Measurements from ENCODE around the gene RSBN1L. TPM values are rescaled to one million over a fixed set of nuclear protein-coding genes. Genes with fewer than 3 reads are reported as not detected.
A peak's percentile ranks its signal among the peaks of the same experiment; 100 is the strongest.

Gene RSBN1L
- total RNA-seq, 2 experiments from 2014 or later: 30.2 to 32.6 TPM

- ChIA-PET CTCF (no interaction called here), POLR2A (no interaction called here)
- Mint-ChIP-seq H3K4me3 (no peak overlapping the region), H3K9me3 (no peaks in the 10 kb centered on the region), H3K27ac (no peak overlapping the region), H3K4me1 (peaks cover 16% of the 10 kb centered on the region), H3K36me3 (ENCODE audit: low read depth) (peaks cover 19% of the 10 kb centered on the region), H3K27me3 (no peaks in the 10 kb centered on the region)
- DNase-seq: no peak
These were observed 95.1 kb downstream of the RSBN1L start for GRCh38 chr7:77791336-77791735.

DNA sequence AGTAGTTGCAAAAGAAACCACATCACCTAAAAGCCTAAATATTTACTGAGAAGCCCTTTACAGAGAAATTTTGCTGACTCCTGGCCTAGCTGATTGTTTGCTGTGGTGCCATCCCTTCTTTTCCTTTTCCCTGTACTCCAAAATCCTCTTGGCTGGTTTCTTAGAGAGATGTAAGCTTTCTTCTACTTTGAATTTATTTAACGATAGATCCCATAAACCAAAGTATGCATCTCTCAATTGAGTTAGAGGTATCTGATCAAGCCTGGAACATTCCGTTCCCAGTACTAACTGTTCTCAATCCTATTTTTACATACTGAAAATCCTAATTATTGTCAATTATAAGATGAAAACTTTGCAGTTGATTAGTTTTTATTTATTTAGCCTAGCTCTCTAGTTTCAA, 95.7 kb downstream of the RSBN1L start:
- ChIA-PET POLR2A (no interaction called here), CTCF (no interaction called here)
- H3K9me3 Mint-ChIP-seq: no peaks in the 10 kb centered on the region
- H3K27ac Mint-ChIP-seq: no peak overlapping the region
- no peak for DNase-seq
- H3K36me3 Mint-ChIP-seq (ENCODE audit: low read depth): peaks cover 20% of the 10 kb centered on the region
- peaks cover 22% of the 10 kb centered on the region for H3K4me1 Mint-ChIP-seq
- no peaks in the 10 kb centered on the region for H3K27me3 Mint-ChIP-seq
- H3K4me3 Mint-ChIP-seq: no peak overlapping the region

DNA sequence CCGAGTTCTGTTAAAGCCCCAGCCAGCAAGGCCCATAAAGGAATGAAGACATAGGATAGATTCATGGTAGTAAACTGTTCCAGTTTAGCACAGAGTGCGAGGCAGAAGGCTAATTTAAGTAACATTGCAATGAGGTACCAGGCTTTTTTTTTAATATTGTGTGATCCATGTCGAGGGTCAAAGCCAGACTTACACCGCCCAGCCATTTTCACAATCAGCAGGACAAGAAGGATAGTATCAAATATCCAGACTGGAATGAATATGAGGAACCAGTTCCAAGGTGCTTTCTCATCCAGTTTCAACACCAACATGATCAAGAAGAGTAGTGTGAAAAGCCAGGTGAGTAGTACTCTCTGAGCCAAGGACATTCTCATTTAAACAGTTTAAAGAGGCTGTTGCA, 97.7 kb downstream of the RSBN1L start:
- Mint-ChIP-seq H3K27me3 (no peaks in the 10 kb centered on the region), H3K27ac (no peak overlapping the region), H3K36me3 (ENCODE audit: low read depth) (peaks cover 22% of the 10 kb centered on the region), H3K9me3 (no peaks in the 10 kb centered on the region), H3K4me3 (no peak overlapping the region), H3K4me1 (peaks cover 31% of the 10 kb centered on the region)
- DNase-seq: no peak
- POLR2A ChIA-PET: no interaction called here
- CTCF ChIA-PET: no interaction called here

GRCh38 chr7:77796109-77796508, 99.8 kb downstream of the RSBN1L start:
- Mint-ChIP-seq H3K36me3 (ENCODE audit: low read depth) (peaks cover 25% of the 10 kb centered on the region), H3K4me3 (peak overlapping the region; percentile 84), H3K9me3 (no peaks in the 10 kb centered on the region), H3K27me3 (no peaks in the 10 kb centered on the region), H3K4me1 (peaks cover 45% of the 10 kb centered on the region), H3K27ac (no peak overlapping the region)
- no peak for DNase-seq
- POLR2A ChIA-PET: no interaction called here
- CTCF ChIA-PET: interaction anchor here (0.9 kb wide), 1 partner anchor 102 kb away, joined by 4 read pairs; no protein-coding TSS in a partner anchor

- H3K36me3 Mint-ChIP-seq (ENCODE audit: low read depth): peaks cover 29% of the 10 kb centered on the region
- ChIA-PET CTCF (no interaction called here), POLR2A (no interaction called here)
- peak overlapping the region; percentile 91 for H3K27ac Mint-ChIP-seq
- DNase-seq: no peak
- H3K4me3 Mint-ChIP-seq: peak overlapping the region; percentile 84
- no peaks in the 10 kb centered on the region for H3K9me3 Mint-ChIP-seq
- H3K27me3 Mint-ChIP-seq: no peaks in the 10 kb centered on the region
- peaks cover 53% of the 10 kb centered on the region for H3K4me1 Mint-ChIP-seq
These were observed 100.7 kb downstream of the RSBN1L start for GRCh38 chr7:77796960-77797359.

DNA sequence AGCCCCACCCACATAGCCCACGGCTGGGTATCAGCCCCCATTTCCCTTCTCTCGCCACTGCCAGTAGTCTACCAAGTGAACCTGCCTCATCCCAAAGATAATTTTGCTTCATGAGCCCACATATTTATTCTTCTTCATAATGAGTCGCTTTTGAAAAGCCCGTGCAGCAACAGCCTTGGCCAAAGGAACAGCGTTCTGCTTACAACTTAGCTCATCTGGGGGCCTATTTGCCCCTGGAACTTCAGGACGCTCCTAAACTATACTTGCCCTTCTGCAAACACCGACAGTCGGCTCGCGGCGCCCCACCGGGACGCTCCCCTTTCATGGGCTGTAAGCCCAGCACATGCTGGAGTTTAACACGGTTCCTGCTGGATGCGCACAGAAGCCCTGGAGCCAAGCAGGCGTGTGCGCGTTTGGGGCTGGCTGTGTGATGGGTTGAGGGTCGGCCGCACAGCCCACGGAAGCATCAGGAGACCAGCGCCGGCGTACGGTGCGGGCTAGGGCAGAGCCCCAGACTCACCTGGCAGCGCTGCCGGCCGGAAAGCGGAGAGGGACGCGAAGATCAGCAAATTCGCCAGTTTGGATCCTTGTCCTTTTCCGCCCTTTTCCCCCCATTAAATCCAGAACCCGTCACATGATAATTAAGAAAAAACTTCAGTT, 101.6 kb downstream of the RSBN1L start:
- H3K4me3 Mint-ChIP-seq: peak overlapping the region; percentile 84
- H3K27me3 Mint-ChIP-seq: no peaks in the 10 kb centered on the region
- POLR2A ChIA-PET: no interaction called here
- no peaks in the 10 kb centered on the region for H3K9me3 Mint-ChIP-seq
- H3K36me3 Mint-ChIP-seq (ENCODE audit: low read depth): peaks cover 32% of the 10 kb centered on the region
- no peak for DNase-seq
- H3K27ac Mint-ChIP-seq: peak overlapping the region; percentile 91
- CTCF ChIA-PET: interaction anchor here (0.8 to 1.5 kb wide), 5 partner anchors 10 to 102 kb away, joined by 3 to 6 read pairs (median 3); partner anchors contain the start of gene RSBN1L
- peaks cover 62% of the 10 kb centered on the region for H3K4me1 Mint-ChIP-seq

- no peaks in the 10 kb centered on the region for H3K9me3 Mint-ChIP-seq
- peaks cover 68% of the 10 kb centered on the region for H3K4me1 Mint-ChIP-seq
- H3K4me3 Mint-ChIP-seq: peak within 1 kb of the TSS; percentile 84
- no peaks in the 10 kb centered on the region for H3K27me3 Mint-ChIP-seq
- DNase-seq: peak; percentile 97
- ChIA-PET POLR2A (interaction anchor here (0.6 kb wide), 2 partner anchors 10 to 18 kb away, joined by 3 read pairs; no protein-coding TSS in a partner anchor), CTCF (interaction anchor here (0.5 to 1.5 kb wide), 7 partner anchors 10 to 102 kb away, joined by 3 to 6 read pairs (median 3); partner anchors contain the start of gene RSBN1L)
- peak within 1 kb of the TSS; percentile 91 for H3K27ac Mint-ChIP-seq
- peaks cover 36% of the 10 kb centered on the region for H3K36me3 Mint-ChIP-seq (ENCODE audit: low read depth)
These were observed 102.3 kb downstream of the RSBN1L start, which contains the start of the genes PHTF2 and TMEM60 for GRCh38 chr7:77798394-77799077. Gene PHTF2 (plus strand): TSS chr7:77798773. Gene TMEM60 (minus strand): TSS chr7:77798434. CDS start chr7:77794373, 4,061 bp downstream.

DNA sequence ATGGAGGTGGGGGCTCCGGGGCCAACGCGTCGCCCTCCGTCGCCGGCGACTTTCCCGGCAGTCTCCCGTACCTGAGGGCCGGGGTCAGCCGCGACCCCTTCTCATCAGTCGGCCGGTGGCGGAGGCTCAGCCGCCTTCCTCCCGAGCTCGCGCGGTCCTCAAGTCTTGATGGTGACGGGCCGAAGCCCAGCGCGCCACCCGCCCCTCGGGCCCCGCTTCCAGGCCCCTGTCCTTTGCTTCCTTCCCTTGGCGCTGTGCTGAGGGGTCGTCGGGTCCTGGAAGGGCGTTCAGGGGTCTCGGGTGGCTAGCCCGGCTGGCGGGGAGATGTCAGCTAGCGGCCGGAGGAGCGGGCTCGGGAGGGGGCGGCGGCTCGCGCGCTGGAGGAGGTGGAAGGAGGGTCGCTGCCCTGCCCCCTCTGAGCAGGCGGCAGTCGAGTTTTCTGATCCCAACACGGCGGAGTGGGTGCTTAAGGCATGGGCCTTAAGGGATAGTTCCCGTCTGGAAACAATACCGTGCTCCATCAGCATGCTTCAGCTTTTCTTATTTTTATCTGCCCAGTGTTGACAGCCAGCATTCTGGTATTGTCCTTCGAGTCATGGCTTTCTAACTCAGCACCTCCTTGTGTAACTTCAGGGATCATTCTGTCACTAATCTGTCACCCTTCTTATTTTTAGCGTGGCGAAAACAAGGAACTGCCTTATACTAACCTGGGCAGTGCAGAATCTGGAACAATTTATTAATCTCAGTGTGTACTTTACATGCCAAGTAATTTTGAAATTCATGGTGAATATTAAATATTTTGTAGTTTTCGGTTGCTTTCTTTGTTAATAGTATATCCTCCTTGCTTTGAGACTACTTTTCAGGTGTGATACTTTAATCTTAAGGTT, 103.1 kb downstream of the RSBN1L start:
- H3K4me1 Mint-ChIP-seq: peaks cover 71% of the 10 kb centered on the region
- peak; percentile 19 for DNase-seq
- H3K27me3 Mint-ChIP-seq: no peaks in the 10 kb centered on the region
- peak overlapping the region; percentile 91 for H3K27ac Mint-ChIP-seq
- ChIA-PET POLR2A (interaction anchor here (0.6 kb wide), 1 partner anchor 11 kb away, joined by 3 read pairs; no protein-coding TSS in a partner anchor), CTCF (interaction anchor here (0.5 to 1.5 kb wide), 6 partner anchors 9 to 103 kb away, joined by 3 to 6 read pairs (median 3); partner anchors contain the start of gene RSBN1L)
- H3K36me3 Mint-ChIP-seq (ENCODE audit: low read depth): peaks cover 37% of the 10 kb centered on the region
- peak overlapping the region; percentile 84 for H3K4me3 Mint-ChIP-seq
- H3K9me3 Mint-ChIP-seq: no peaks in the 10 kb centered on the region

GRCh38 chr7:77800158-77800557, 103.9 kb downstream of the RSBN1L start:
- no peaks in the 10 kb centered on the region for H3K27me3 Mint-ChIP-seq
- CTCF ChIA-PET: no interaction called here
- DNase-seq: no peak
- peak overlapping the region; percentile 91 for H3K27ac Mint-ChIP-seq
- POLR2A ChIA-PET: no interaction called here
- H3K36me3 Mint-ChIP-seq (ENCODE audit: low read depth): peaks cover 40% of the 10 kb centered on the region
- peak overlapping the region; percentile 84 for H3K4me3 Mint-ChIP-seq
- H3K4me1 Mint-ChIP-seq: peaks cover 73% of the 10 kb centered on the region
- H3K9me3 Mint-ChIP-seq: peaks cover 8% of the 10 kb centered on the region

GRCh38 chr7:77800730-77801129, 104.5 kb downstream of the RSBN1L start:
- Mint-ChIP-seq H3K4me1 (peaks cover 76% of the 10 kb centered on the region), H3K27me3 (no peaks in the 10 kb centered on the region), H3K9me3 (peaks cover 13% of the 10 kb centered on the region), H3K27ac (peak overlapping the region; percentile 91), H3K36me3 (ENCODE audit: low read depth) (peaks cover 42% of the 10 kb centered on the region), H3K4me3 (peak overlapping the region; percentile 84)
- POLR2A ChIA-PET: no interaction called here
- DNase-seq: no peak
- CTCF ChIA-PET: interaction anchor here (1.9 kb wide), 1 partner anchor 11 kb away, joined by 4 read pairs; no protein-coding TSS in a partner anchor

GRCh38 chr7:77802557-77803405, 106.5 kb downstream of the RSBN1L start:
- peak overlapping the region; percentile 21 for H3K4me3 Mint-ChIP-seq
- ChIA-PET POLR2A (no interaction called here), CTCF (interaction anchor here (1.0 to 1.9 kb wide), 2 partner anchors 9 to 441 kb away, joined by 4 read pairs; no protein-coding TSS in a partner anchor)
- peak overlapping the region; percentile 80 for H3K27ac Mint-ChIP-seq
- H3K36me3 Mint-ChIP-seq (ENCODE audit: low read depth): peaks cover 56% of the 10 kb centered on the region
- no peaks in the 10 kb centered on the region for H3K27me3 Mint-ChIP-seq
- peaks cover 60% of the 10 kb centered on the region for H3K4me1 Mint-ChIP-seq
- peaks cover 28% of the 10 kb centered on the region for H3K9me3 Mint-ChIP-seq
- DNase-seq: no peak

- Mint-ChIP-seq H3K4me3 (no peak overlapping the region), H3K4me1 (peaks cover 47% of the 10 kb centered on the region), H3K9me3 (peaks cover 40% of the 10 kb centered on the region), H3K36me3 (ENCODE audit: low read depth) (peaks cover 67% of the 10 kb centered on the region), H3K27me3 (no peaks in the 10 kb centered on the region), H3K27ac (no peak overlapping the region)
- ChIA-PET CTCF (no interaction called here), POLR2A (no interaction called here)
- DNase-seq: no peak
These were observed 110.2 kb downstream of the RSBN1L start for GRCh38 chr7:77806425-77806824.

Measured in activated CD4-positive, alpha-beta T cell treated with anti-CD3 and anti-CD28 coated beads, Interleukin-2, amount 10 ng/mL, durations not matched to agents 7 days and 5 days (primary cell).